Endothelial cell of umbilical vein (primary cell): ENCODE results near the gene SLC25A15. TPM values are rescaled to one million over a fixed set of nuclear protein-coding genes. Genes with fewer than 3 reads are reported as not detected.

Experiments
- BruUV-seq: library from RNA; stranded (reverse); fragments of 400-500 nt; replicated peaks from 2 replicates; lab custom pipeline; 2021; lab: Mats Ljungman, UMichigan
- CTCF ChIA-PET: fragments of 300-600, 350-600 bp; sonication (Branson Sonifier 250); formaldehyde crosslinking; loops from one replicate; lab custom pipeline; 2021; ENCODE audit warnings: antibody characterized with exemption, inconsistent platforms; lab: Charles Lee
- POLR2A ChIA-PET: fragments of 300-600, 350-600 bp; sonication (Branson Sonifier 250); formaldehyde crosslinking; loops from one replicate; lab custom pipeline; 2021; ENCODE audit warnings: antibody characterized with exemption, inconsistent platforms; lab: Charles Lee
- DNase-seq: peaks from one replicate; pipeline ENCODE4 v3.0.0-alpha.2; 2011; ENCODE audit warnings: low read depth, low spot score
- FAIRE-seq: peaks from 2 replicates; lab custom pipeline; 2011; peaks lifted over from hg19 to GRCh38; lab: Jason Lieb, UNC
- H2AFZ ChIP-seq: 2 replicates; pipeline ENCODE4 v1.6.0; 2012; ENCODE audit warnings: low read depth, low read length, control low read depth, inconsistent platforms
- H3K27ac ChIP-seq: 2 replicates; pipeline ENCODE4 v1.5.1; 2011; ENCODE audit warnings: low read depth, mild to moderate bottlenecking, control low read depth, low read length, moderate library complexity; ENCODE audit not compliant: insufficient read depth
- H3K27me3 ChIP-seq, 2 experiments: 2 replicates each; pipeline versions ENCODE4 v1.6.0 to v1.6.1; 2011; ENCODE audit warnings: low read length in 2 of 2, mixed read lengths in 1 of 2; ENCODE audit not compliant: control insufficient read depth in 2 of 2, insufficient read depth in 2 of 2
- H3K36me3 ChIP-seq, 2 experiments: 2 replicates in 1 of 2; 3 replicates in 1 of 2; pipeline ENCODE4 v1.5.1; 2011; ENCODE audit warnings: low read length in 2 of 2, mild to moderate bottlenecking in 1 of 2, moderate library complexity in 1 of 2; ENCODE audit not compliant: control insufficient read depth in 2 of 2, insufficient read depth in 2 of 2; ENCODE audit errors: extremely low read depth in 1 of 2
- H3K4me1 ChIP-seq: 3 replicates; pipeline ENCODE4 v1.5.1; 2011; ENCODE audit warnings: mild to moderate bottlenecking, low read length; ENCODE audit not compliant: control insufficient read depth, insufficient read depth; ENCODE audit errors: extremely low read depth
- H3K4me2 ChIP-seq: 2 replicates; pipeline ENCODE4 v1.6.1; 2011; ENCODE audit warnings: low read length, control low read depth, mixed read lengths; ENCODE audit not compliant: insufficient read depth
- H3K4me3 ChIP-seq, 3 experiments: fragments of 200-600 bp in 1 of 3; sonication (generic), shearing (Covaris generic) in 1 of 3; replicated peaks in 1 of 3; 2 replicates each; pipeline ENCODE4 v1.5.1; 2011 to 2016; ENCODE audit warnings: control low read depth in 3 of 3, low read length in 3 of 3, mild to moderate bottlenecking in 2 of 3, inconsistent platforms in 1 of 3, low read depth in 1 of 3, moderate library complexity in 1 of 3; ENCODE audit not compliant: insufficient read depth in 1 of 3
- H3K79me2 ChIP-seq: 2 replicates; pipeline ENCODE4 v1.6.0; 2012; ENCODE audit warnings: low read length, inconsistent platforms; ENCODE audit not compliant: control insufficient read depth, insufficient read depth
- H3K9ac ChIP-seq: replicated peaks from 2 replicates; pipeline ENCODE3; 2011; ENCODE audit warnings: low read length, control low read depth; ENCODE audit not compliant: insufficient read depth; ENCODE audit errors: extremely low read depth
- H3K9me1 ChIP-seq: replicated peaks from 3 replicates; pipeline ENCODE4 v1.6.0; 2011; ENCODE audit warnings: mild to moderate bottlenecking, low read length; ENCODE audit not compliant: control insufficient read depth, insufficient read depth; ENCODE audit errors: extremely low read depth
- H3K9me3 ChIP-seq: replicated peaks from 2 replicates; pipeline ENCODE4 v1.5.1; 2012; ENCODE audit warnings: low read length, inconsistent platforms; ENCODE audit not compliant: control insufficient read depth, insufficient read depth
- H4K20me1 ChIP-seq: replicated peaks from 2 replicates; pipeline ENCODE3; 2011; ENCODE audit warnings: mild to moderate bottlenecking, low read length; ENCODE audit not compliant: control insufficient read depth, insufficient read depth; ENCODE audit errors: extremely low read depth
- EZH2 ChIP-seq: IDR thresholded peaks from 2 replicates; pipeline ENCODE4 v1.6.1; 2012; ENCODE audit warnings: borderline replicate concordance, low read depth, mild to moderate bottlenecking, moderate library complexity, low read length, inconsistent platforms; ENCODE audit not compliant: severe bottlenecking
- FOS ChIP-seq: IDR thresholded peaks from 2 replicates; pipeline ENCODE4 v1.6.1; 2011; ENCODE audit warnings: mild to moderate bottlenecking, low read length, moderate library complexity, borderline replicate concordance; ENCODE audit not compliant: insufficient read depth
- GATA2 ChIP-seq: IDR thresholded peaks from 2 replicates; pipeline ENCODE4 v1.7.0; 2011; ENCODE audit warnings: low read depth, mild to moderate bottlenecking, moderate library complexity, mixed read lengths, low read length; ENCODE audit not compliant: insufficient read length, insufficient read depth
- JUN ChIP-seq: IDR thresholded peaks from 2 replicates; pipeline ENCODE4 v1.6.1; 2011; ENCODE audit warnings: borderline replicate concordance, low read depth; ENCODE audit not compliant: insufficient read length, insufficient read depth
- MAX ChIP-seq: IDR thresholded peaks from 2 replicates; pipeline ENCODE4 v1.6.1; 2011; ENCODE audit not compliant: insufficient read depth, insufficient read length
- MYC ChIP-seq: IDR thresholded peaks from one replicate; pipeline ENCODE4 v1.6.1; 2011; ENCODE audit warnings: mild to moderate bottlenecking, low read depth, low read length
- POLR2A ChIP-seq: IDR thresholded peaks from 2 replicates; pipeline ENCODE4 v1.6.1; 2012; ENCODE audit warnings: low read depth, mild to moderate bottlenecking, control low read depth, low read length
- POLR2AphosphoS5 ChIP-seq: IDR thresholded peaks from 2 replicates; pipeline ENCODE4 v1.6.1; 2012; ENCODE audit warnings: low read depth, mild to moderate bottlenecking, control low read depth, low read length, moderate library complexity; ENCODE audit not compliant: insufficient read depth
- dilution Hi-C: fragments of 300-500 bp; cut with MboI; formaldehyde crosslinking; loops from one replicate; pipeline ENCODE4 v1.15.0; 2019; ENCODE audit warnings: low sequenced_read_pairs; ENCODE audit not compliant: extremely low pct_ligation_motif_present
- intact Hi-C: fragments of 100-400 bp; cut with micrococcal nuclease; formaldehyde crosslinking; loops from one replicate; pipeline ENCODE4 v1.10.0; 2022
- polyA plus RNA-seq, 4 experiments: library from polyadenylated mRNA; depleted of rRNA in 3 of 4; stranded (reverse) in 3 of 4; unstranded in 1 of 4; fragments of >200 nt; gene quantifications; 2 replicates each; pipeline versions ENCODE4 v1.2.1 to v1.2.3, GENCODE V29; 2011 to 2012; ENCODE audit warnings: missing spikeins in 1 of 4
- total RNA-seq: library from RNA; stranded (reverse); gene quantifications from 2 replicates; pipeline ENCODE4 v1.2.3, GENCODE V29; 2021
- TF ChIP-seq, protein P1 (sequence below), 2 donors: IDR thresholded peaks; 1 replicate in 1 of 2; 2 replicates in 1 of 2; pipeline ENCODE4 v1.5.1; 2011; ENCODE audit warnings: low read length in 2 of 2, mild to moderate bottlenecking in 2 of 2, moderate library complexity in 2 of 2, control low read depth in 1 of 2, inconsistent platforms in 1 of 2, low read depth in 1 of 2; ENCODE audit not compliant: insufficient read depth in 1 of 2; ENCODE audit errors: extremely low read depth in 1 of 2

The SLC25A15 gene
- total and polyA plus RNA-seq, 2 donors (not counting 3 experiments of a cell fraction or from before 2014, with no cell fraction given) = 6.8 to 11.5 TPM

GRCh38 chr13:40814803-40815202 is 25.4 kb downstream of the SLC25A15 start:
- Histone ChIP-seq H3K4me1 (no peaks in the 10 kb centered on the region), H4K20me1 (no peaks in the 10 kb centered on the region), H3K9me3 (no peaks in the 10 kb centered on the region), H2AFZ (no peak overlapping the region), H3K9ac (no peak overlapping the region), H3K79me2 (no peaks in the 10 kb centered on the region), H3K4me2 (no peak overlapping the region), H3K9me1 (no peaks in the 10 kb centered on the region), H3K27ac (no peak overlapping the region), H3K27me3 (peaks cover 0 to 3% of the 10 kb centered on the region in 2 experiments), H3K4me3 (no peak overlapping the region), H3K36me3 (peaks cover 1 to 3% of the 10 kb centered on the region in 2 experiments)
- intact Hi-C loops = loop anchor here (1.0 kb wide), 1 partner anchor 38 kb away; no protein-coding TSS in a partner anchor
- no peak for DNase-seq
- CTCF ChIA-PET = interaction anchor here (0.8 to 3.3 kb wide), 22 partner anchors 8 to 1133 kb away, joined by 3 to 28 read pairs (median 4); partner anchors contain the start of gene SLC25A15
- no TSS peak for BruUV-seq
- TF ChIP-seq MAX (no peak), FOS (no peak), EZH2 (no peak), GATA2 (no peak), JUN (no peak), MYC (no peak), POLR2AphosphoS5 (no peak), POLR2A (no peak)
- TF ChIP-seq, protein P1, sequence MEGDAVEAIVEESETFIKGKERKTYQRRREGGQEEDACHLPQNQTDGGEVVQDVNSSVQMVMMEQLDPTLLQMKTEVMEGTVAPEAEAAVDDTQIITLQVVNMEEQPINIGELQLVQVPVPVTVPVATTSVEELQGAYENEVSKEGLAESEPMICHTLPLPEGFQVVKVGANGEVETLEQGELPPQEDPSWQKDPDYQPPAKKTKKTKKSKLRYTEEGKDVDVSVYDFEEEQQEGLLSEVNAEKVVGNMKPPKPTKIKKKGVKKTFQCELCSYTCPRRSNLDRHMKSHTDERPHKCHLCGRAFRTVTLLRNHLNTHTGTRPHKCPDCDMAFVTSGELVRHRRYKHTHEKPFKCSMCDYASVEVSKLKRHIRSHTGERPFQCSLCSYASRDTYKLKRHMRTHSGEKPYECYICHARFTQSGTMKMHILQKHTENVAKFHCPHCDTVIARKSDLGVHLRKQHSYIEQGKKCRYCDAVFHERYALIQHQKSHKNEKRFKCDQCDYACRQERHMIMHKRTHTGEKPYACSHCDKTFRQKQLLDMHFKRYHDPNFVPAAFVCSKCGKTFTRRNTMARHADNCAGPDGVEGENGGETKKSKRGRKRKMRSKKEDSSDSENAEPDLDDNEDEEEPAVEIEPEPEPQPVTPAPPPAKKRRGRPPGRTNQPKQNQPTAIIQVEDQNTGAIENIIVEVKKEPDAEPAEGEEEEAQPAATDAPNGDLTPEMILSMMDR (IDR thresholded peaks at IDR 0.05; ENCODE audit: extremely low read depth in 1 of 2, insufficient read depth in 1 of 2, low read depth in 1 of 2, low read length in 2 of 2) = no peak
- POLR2A ChIA-PET = no interaction called here
- FAIRE-seq = no peak
- dilution Hi-C loops = no loop called here
